ENCODE data around the gene RNH1.
A peak's percentile ranks its signal among the peaks of the same experiment; 100 is the strongest.

The RNH1 gene

GRCh38 chr11:536841-537621 lies 30.0 kb upstream of the RNH1 start, which contains the start of gene LRRC56:
LRRC56 (plus strand) TSS chr11:537527; CDS start chr11:540685, 3,158 bp downstream.
- peak; percentile 97 for DNase-seq

GRCh38 chr11:535519-536454 lies 28.7 kb upstream of the RNH1 start, which contains the start of gene HRAS:
HRAS (minus strand) TSS chr11:535576.
- peak; percentile 97 for DNase-seq

DNA sequence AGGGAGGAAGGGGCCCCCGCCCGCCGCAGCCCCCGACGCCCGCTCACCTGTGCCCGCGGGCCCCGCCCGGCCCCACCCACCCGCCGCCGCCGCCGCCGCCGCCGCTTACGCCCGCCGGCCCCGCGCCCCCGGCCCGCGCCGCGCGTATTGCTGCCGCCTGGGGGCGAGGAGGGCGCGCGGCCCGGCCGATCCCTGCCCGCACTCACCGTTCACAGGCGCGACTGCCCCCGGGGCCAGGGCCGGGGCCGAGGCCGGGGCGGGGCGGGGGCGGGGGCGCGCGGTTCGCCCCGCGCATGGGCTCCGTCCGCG lies 28.1 kb upstream of the RNH1 start:
- no peak for DNase-seq

- peak; percentile 78 for DNase-seq
Measured at GRCh38 chr11:534396-535209, 27.6 kb upstream of the RNH1 start.

- DNase-seq = no peak
Measured at GRCh38 chr11:533586-534395, 26.7 kb upstream of the RNH1 start.

DNA sequence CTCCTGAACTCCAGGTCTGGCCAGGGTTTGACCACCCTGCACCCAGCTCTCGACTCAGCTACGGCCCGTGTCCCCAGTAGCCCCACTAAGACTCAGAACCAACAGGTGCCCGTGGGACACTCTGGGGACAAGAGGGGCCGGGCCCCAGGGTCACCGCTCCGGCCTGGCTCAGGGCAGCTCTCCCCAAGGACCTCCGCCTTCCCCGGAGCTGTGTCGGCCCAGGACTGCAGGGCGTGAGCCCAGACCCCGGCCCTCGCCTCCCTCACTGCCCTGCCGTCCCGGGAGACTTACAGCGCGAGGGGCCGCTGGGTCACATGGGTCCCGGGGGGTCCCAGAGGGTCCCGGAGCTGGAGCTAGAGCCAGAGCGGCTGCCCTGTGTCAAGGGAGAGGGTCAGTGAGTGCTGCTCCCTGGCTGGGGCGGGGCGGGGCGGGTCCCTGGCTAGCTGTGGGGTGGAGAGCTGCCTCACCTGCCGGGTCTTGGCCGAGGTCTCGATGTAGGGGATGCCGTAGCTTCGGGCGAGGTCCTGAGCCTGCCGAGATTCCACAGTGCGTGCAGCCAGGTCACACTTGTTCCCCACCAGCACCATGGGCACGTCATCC lies 26.0 kb upstream of the RNH1 start:
- DNase-seq = no peak

- no peak for DNase-seq
Measured at GRCh38 chr11:532527-532985, 25.5 kb upstream of the RNH1 start.

- no peak for DNase-seq
Measured at GRCh38 chr11:531919-532526, 25.0 kb upstream of the RNH1 start.

- DNase-seq = no peak
Measured at GRCh38 chr11:530960-531831, 24.2 kb upstream of the RNH1 start.

- no peak for DNase-seq
Measured at GRCh38 chr11:529728-530411, 22.8 kb upstream of the RNH1 start.

- DNase-seq = no peak
Measured at GRCh38 chr11:528815-529727, 22.0 kb upstream of the RNH1 start.

DNA sequence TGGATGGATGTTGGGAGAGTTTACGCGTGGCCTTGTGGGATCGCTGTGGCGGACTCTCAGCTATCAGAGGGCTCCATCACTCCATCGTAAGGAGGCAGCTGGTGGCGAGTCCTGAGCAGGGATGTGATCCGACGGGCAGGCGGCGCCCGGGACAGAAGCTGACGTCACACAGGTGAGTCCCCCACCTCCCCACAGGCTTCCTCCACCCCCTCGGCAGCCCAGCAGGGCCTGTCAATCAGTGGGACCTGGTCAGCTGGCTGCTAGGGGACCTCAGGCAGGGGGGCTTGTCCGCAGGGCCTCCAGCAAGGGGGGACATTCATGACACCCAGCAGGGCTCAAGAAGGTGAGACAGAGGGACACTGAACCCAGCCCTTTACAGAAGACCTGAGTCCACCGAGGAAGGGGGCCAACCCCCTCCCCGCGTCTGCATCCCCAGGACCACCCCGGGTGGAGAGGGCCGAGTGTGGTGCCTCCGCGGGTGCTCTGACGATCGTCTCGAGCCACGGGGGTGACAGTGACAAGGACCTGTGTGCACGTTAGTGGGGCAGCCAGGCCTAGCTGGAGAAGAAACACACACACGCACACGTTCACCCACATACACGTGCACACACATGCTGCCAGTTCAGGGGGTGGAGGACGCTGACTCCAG lies 21.2 kb upstream of the RNH1 start:
- no peak for DNase-seq

GRCh38 chr11:526192-526591 lies 19.1 kb upstream of the RNH1 start:
- no peak for DNase-seq

- no peak for DNase-seq
Measured at GRCh38 chr11:521177-521688, 14.2 kb upstream of the RNH1 start.

GRCh38 chr11:520428-521176 lies 13.6 kb upstream of the RNH1 start:
- DNase-seq = no peak

DNA sequence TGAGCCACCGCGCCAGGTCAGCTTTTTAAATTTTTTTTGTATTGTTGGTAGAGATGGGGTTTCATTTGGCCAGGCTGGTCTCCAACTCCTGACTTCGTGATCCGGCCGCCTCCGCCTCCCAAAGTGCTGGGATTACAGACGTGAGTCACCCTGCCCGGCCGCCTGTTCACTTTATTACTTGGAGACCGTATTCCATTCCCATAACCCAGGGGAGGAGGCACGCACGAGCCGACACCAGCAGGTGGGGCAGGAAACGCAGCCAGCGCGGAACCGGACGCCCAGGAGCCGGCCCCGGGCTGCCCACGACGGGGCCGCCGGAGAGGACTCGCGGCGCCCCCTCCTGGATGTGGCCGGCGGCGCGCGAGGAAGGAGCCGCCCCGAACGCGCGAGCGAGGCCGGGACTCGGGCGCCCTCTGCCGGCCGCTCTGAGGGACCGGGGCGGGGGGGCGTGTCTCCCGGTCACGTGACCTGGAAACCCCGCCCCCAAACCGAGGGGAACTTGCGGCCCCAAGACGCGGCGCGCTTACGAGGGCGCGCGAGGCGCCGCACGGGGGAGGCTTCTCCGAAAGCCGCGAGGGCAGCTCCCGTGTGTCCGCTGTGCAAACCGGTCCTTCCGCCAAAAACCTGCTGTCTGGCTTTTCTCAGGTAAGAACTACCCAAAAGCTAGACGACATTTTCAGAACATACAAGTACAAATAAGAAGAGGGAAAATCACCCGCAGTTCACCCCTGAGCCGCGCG lies 11.6 kb upstream of the RNH1 start:
- peak; percentile 99 for DNase-seq
